H9 (cell line): Measurements from ENCODE around the gene RGS16. TPM values are rescaled to one million over a fixed set of nuclear protein-coding genes. Genes with fewer than 3 reads are reported as not detected.

Experiments used
- DNase-seq: peaks from one replicate; pipeline ENCODE4 v3.0.0-alpha.2; 2017
- H2AFZ ChIP-seq: one replicate; pipeline ENCODE4 v1.6.1; 2013; ENCODE audit warnings: mild to moderate bottlenecking, low read length, control low read depth, moderate library complexity
- H2AK5ac ChIP-seq: 2 replicates; pipeline ENCODE4 v1.6.1; 2013; ENCODE audit warnings: low read length, control low read depth, mixed read lengths; ENCODE audit not compliant: insufficient read length
- H2BK120ac ChIP-seq: one replicate; pipeline ENCODE4 v1.6.1; 2013; ENCODE audit warnings: low read depth, mild to moderate bottlenecking, low read length, control low read depth, inconsistent platforms; ENCODE audit not compliant: poor library complexity, severe bottlenecking
- H2BK12ac ChIP-seq: 2 replicates; pipeline ENCODE4 v1.6.1; 2013; ENCODE audit warnings: low read length, control low read depth, mixed read lengths, low read depth; ENCODE audit not compliant: insufficient read length
- H2BK15ac ChIP-seq: 2 replicates; pipeline ENCODE4 v1.6.1; 2013; ENCODE audit warnings: low read depth, low read length, control low read depth
- H2BK20ac ChIP-seq: one replicate; pipeline ENCODE4 v1.6.1; 2013; ENCODE audit warnings: low read depth, mild to moderate bottlenecking, low read length, control low read depth, inconsistent platforms; ENCODE audit not compliant: poor library complexity, severe bottlenecking
- H2BK5ac ChIP-seq: 2 replicates; pipeline ENCODE4 v1.6.1; 2013; ENCODE audit warnings: low read length, control low read depth, mixed read lengths; ENCODE audit not compliant: insufficient read length
- H3K14ac ChIP-seq: 2 replicates; pipeline ENCODE4 v1.6.1; 2013; ENCODE audit warnings: low read length, control low read depth; ENCODE audit not compliant: insufficient read depth
- H3K18ac ChIP-seq: 2 replicates; pipeline ENCODE4 v1.6.1; 2013; ENCODE audit warnings: low read depth, mild to moderate bottlenecking, mixed read lengths, low read length, control low read depth; ENCODE audit not compliant: insufficient read length
- H3K23ac ChIP-seq: 2 replicates; pipeline ENCODE4 v1.6.1; 2013; ENCODE audit warnings: low read length, control low read depth, mixed read lengths, low read depth; ENCODE audit not compliant: insufficient read length
- H3K23me2 ChIP-seq: 2 replicates; pipeline ENCODE4 v1.6.1; 2013; ENCODE audit warnings: low read depth, mild to moderate bottlenecking, mixed read lengths, low read length, control low read depth; ENCODE audit not compliant: insufficient read length, poor library complexity, severe bottlenecking
- H3K27ac ChIP-seq: 2 replicates; pipeline ENCODE4 v1.5.1; 2013; ENCODE audit warnings: low read length, control low read depth, mixed read lengths, low read depth; ENCODE audit not compliant: insufficient read length
- H3K27me3 ChIP-seq: 2 replicates; pipeline ENCODE4 v1.6.1; 2013; ENCODE audit warnings: low read length, control low read depth, inconsistent platforms; ENCODE audit not compliant: insufficient read depth
- H3K4ac ChIP-seq: 2 replicates; pipeline ENCODE4 v1.6.1; 2013; ENCODE audit warnings: low read depth, mild to moderate bottlenecking, control low read depth, inconsistent platforms, low read length, moderate library complexity
- H3K4me1 ChIP-seq: 2 replicates; pipeline ENCODE4 v1.6.1; 2013; ENCODE audit warnings: low read length, control low read depth, inconsistent platforms; ENCODE audit not compliant: insufficient read depth
- H3K4me2 ChIP-seq: 2 replicates; pipeline ENCODE4 v1.6.1; 2013; ENCODE audit warnings: low read length, control low read depth, mixed read lengths; ENCODE audit not compliant: insufficient read length, insufficient read depth
- H3K56ac ChIP-seq: 2 replicates; pipeline ENCODE4 v1.6.1; 2013; ENCODE audit warnings: low read depth, mild to moderate bottlenecking, mixed read lengths, low read length, control low read depth; ENCODE audit not compliant: insufficient read length
- H3K79me1 ChIP-seq: 2 replicates; pipeline ENCODE4 v1.6.1; 2013; ENCODE audit warnings: low read depth, mild to moderate bottlenecking, moderate library complexity, low read length, control low read depth, inconsistent platforms; ENCODE audit not compliant: insufficient read depth, poor library complexity, severe bottlenecking
- H3K79me2 ChIP-seq: 2 replicates; pipeline ENCODE4 v1.6.1; 2013; ENCODE audit warnings: low read length, control low read depth, inconsistent platforms; ENCODE audit not compliant: insufficient read depth
- H3K9ac ChIP-seq: 2 replicates; pipeline ENCODE4 v1.6.1; 2013; ENCODE audit warnings: low read length, control low read depth, mixed read lengths; ENCODE audit not compliant: insufficient read length; ENCODE audit errors: extremely low read depth
- H3K9me3 ChIP-seq: one replicate; pipeline ENCODE4 v1.6.1; 2013; ENCODE audit warnings: low read depth, low read length, inconsistent platforms; ENCODE audit not compliant: control insufficient read depth
- H3T11ph ChIP-seq: one replicate; pipeline ENCODE4 v1.6.1; 2013; ENCODE audit warnings: mild to moderate bottlenecking, low read length, control low read depth, inconsistent platforms
- H4K20me1 ChIP-seq: one replicate; pipeline ENCODE4 v1.6.1; 2013; ENCODE audit not compliant: control insufficient read depth, insufficient read length, insufficient read depth
- H4K5ac ChIP-seq: 2 replicates; pipeline ENCODE4 v1.6.1; 2013; ENCODE audit warnings: low read depth, mild to moderate bottlenecking, mixed read lengths, low read length, control low read depth; ENCODE audit not compliant: insufficient read length
- H4K8ac ChIP-seq: replicated peaks from 2 replicates; pipeline ENCODE4 v1.6.1; 2013; ENCODE audit warnings: low read length, control low read depth, mixed read lengths, low read depth; ENCODE audit not compliant: insufficient read length
- H4K91ac ChIP-seq: 2 replicates; pipeline ENCODE4 v1.6.1; 2013; ENCODE audit warnings: low read depth, mild to moderate bottlenecking, moderate library complexity, mixed read lengths, low read length, control low read depth; ENCODE audit not compliant: insufficient read length
- H3K27ac Mint-ChIP-seq, 3 experiments: 2 replicates in 2 of 3; 3 replicates in 1 of 3; pipeline ENCODE4 v1.8.0; 2020 to 2021; ENCODE audit warnings: mixed read lengths in 3 of 3, mild to moderate bottlenecking in 1 of 3, moderate library complexity in 1 of 3
- H3K27me3 Mint-ChIP-seq: 2 replicates; pipeline ENCODE4 v1.8.0; 2021; ENCODE audit warnings: low read depth, mild to moderate bottlenecking, moderate library complexity, mixed read lengths
- H3K36me3 Mint-ChIP-seq, 3 experiments: 2 replicates in 2 of 3; 3 replicates in 1 of 3; pipeline ENCODE4 v1.8.0; 2020 to 2021; ENCODE audit warnings: low read depth in 3 of 3, mixed read lengths in 3 of 3; ENCODE audit not compliant: insufficient read depth in 1 of 3
- H3K4me1 Mint-ChIP-seq, 2 experiments: 2 replicates each; pipeline ENCODE4 v1.8.0; 2020; ENCODE audit warnings: mixed read lengths in 2 of 2
- H3K4me3 Mint-ChIP-seq, 2 experiments: 2 replicates in 1 of 2; 3 replicates in 1 of 2; pipeline ENCODE4 v1.8.0; 2020 to 2021; ENCODE audit warnings: mild to moderate bottlenecking in 2 of 2, mixed read lengths in 2 of 2, moderate library complexity in 1 of 2
- H3K9me3 Mint-ChIP-seq, 2 experiments: 2 replicates in 1 of 2; 3 replicates in 1 of 2; pipeline ENCODE4 v1.8.0; 2020; ENCODE audit warnings: mild to moderate bottlenecking in 2 of 2, mixed read lengths in 2 of 2, moderate library complexity in 1 of 2
- CTCF ChIP-seq: fragments of 200-600 bp; sonication (generic); conservative IDR thresholded peaks from 3 replicates; pipeline ENCODE4 v1.8.0; 2021; ENCODE audit warnings: antibody characterized with exemption, mild to moderate bottlenecking
- WGBS: extraction: QIAGEN DNeasy Blood & Tissue Kit; methylation state at CpG from one replicate; pipeline ENCODE4 v1.1.7; 2013; ENCODE audit warnings: missing lambda C conversion rate, low lambda C conversion rate, mixed read lengths; ENCODE audit not compliant: insufficient read length; ENCODE audit errors: extremely low coverage; 5-methylcytosine and 5-hydroxymethylcytosine counted together
- long read RNA-seq: library from polyadenylated mRNA; unstranded; transcript quantifications from one replicate; pipeline ENCODE4 v2.0.0, GENCODE V29; 2020
- total RNA-seq: library from RNA; stranded (reverse); gene quantifications from 2 replicates; pipeline ENCODE4 v1.2.1, GENCODE V29; 2021

Gene RGS16, protein sequence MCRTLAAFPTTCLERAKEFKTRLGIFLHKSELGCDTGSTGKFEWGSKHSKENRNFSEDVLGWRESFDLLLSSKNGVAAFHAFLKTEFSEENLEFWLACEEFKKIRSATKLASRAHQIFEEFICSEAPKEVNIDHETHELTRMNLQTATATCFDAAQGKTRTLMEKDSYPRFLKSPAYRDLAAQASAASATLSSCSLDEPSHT
- total RNA-seq, result 6.8 and 6.9 TPM in 2 replicates
- long read RNA-seq, transcript RGS16-201 (5 exons, 2,427 nt), result major isoform, 25 of 34 reads
- long read RNA-seq, partial matches to known transcripts, result 4 of 34 reads
- long read RNA-seq, other reads (novel, unspliced or antisense), result 5 of 34 reads

DNA sequence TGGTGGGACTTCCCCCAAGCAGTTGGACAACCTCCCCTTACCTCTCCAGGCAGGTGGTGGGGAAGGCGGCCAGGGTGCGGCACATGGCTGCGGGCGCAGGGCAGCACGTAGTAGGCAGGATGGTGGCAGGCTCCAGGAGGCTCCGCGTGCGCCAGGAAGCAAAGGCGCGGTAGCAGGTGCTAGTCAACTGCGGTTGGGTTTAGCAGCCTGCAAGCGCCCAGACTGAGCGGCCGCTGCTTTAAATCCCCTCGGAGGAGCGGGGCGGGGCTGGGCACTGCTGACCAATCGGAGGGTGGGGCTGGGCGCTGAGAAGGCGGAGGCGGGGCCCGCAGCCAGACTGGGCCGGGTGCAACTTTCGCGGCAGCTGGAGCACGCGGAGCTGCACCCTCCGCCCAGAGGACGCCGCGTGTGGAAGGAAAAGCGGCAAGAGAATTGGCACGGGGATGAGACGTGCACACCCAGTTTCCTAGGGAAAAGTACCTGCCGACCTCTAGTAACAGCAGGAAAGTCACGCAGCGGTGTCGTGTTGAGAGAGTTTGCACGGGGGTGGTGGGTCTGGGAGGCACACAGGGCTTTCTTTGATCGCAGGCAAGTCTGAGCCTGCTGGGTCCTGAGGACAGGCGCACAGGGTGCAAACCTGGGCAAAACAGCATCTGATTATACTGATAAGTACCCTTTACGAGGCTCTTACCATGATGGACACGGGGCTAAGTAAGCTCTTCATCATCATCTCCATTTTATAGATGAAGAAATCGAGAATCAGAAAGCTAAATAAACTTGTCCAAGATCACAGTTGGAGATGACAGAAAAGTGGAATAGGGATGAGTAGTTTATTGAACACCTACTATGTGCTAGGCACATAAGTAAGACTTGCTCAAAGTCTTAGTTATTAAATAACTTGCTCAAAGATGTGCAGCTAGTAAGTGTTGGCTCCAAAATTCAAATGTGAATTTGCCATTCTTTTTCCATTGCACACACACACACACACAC, at the start of gene RGS16:
TSS of gene RGS16 (minus strand) at position 215 of the 990 bp plus-strand sequence. CDS start at position 85, 130 bp downstream.
- Histone ChIP-seq H3T11ph (no peak within 1 kb of the TSS), H3K23me2 (peaks cover 3% of the 10 kb centered on the region), H3K79me1 (no peaks in the 10 kb centered on the region), H2BK15ac (no peak within 1 kb of the TSS), H3K79me2 (0 out of 2 replicates have a peak, but pooled peaks cover 2% of the 10 kb centered on the region), H3K27me3 (peaks cover 9% of the 10 kb centered on the region; the same call in 1 of the 2 replicates), H3K14ac (0 out of 2 replicates have a peak within 1 kb of the TSS, but pooled peaks have one; percentile 56), H3K9me3 (no peaks in the 10 kb centered on the region), H2AK5ac (no peak within 1 kb of the TSS), H4K20me1 (no peaks in the 10 kb centered on the region), H2AFZ (no peak within 1 kb of the TSS), H2BK5ac (no peak within 1 kb of the TSS), H4K8ac (no peak within 1 kb of the TSS), H3K23ac (no peak within 1 kb of the TSS), H2BK12ac (no peak within 1 kb of the TSS), H3K4me1 (peaks cover 2% of the 10 kb centered on the region), H3K4me2 (peak within 1 kb of the TSS; percentile 69), H2BK120ac (no peak within 1 kb of the TSS), H4K91ac (no peak within 1 kb of the TSS), H4K5ac (no peak within 1 kb of the TSS), H3K4ac (no peak within 1 kb of the TSS), H2BK20ac (no peak within 1 kb of the TSS), H3K27ac (no peak within 1 kb of the TSS), H3K18ac (peak within 1 kb of the TSS; percentile 8), H3K9ac (no peak within 1 kb of the TSS), H3K56ac (no peak within 1 kb of the TSS)
- WGBS, result no CpG with 5 or more reads among the region's 44 CpGs
- Mint-ChIP-seq H3K9me3 (peaks cover 0 to 2% of the 10 kb centered on the region in 2 experiments; a peak in 1 of 5 replicates), H3K27me3 (peaks cover 42% of the 10 kb centered on the region), H3K36me3 (peaks cover 0 to 8% (median 2%) of the 10 kb centered on the region in 3 experiments; a peak in 5 of 7 replicates), H3K27ac (no peak within 1 kb of the TSS; a peak in 1 of 7 replicates), H3K4me1 (peaks cover 3 to 9% of the 10 kb centered on the region in 2 experiments; a peak in 3 of 4 replicates), H3K4me3 (peak within 1 kb of the TSS in 1 of 2 experiments; percentile 57; a peak in 3 of 5 replicates)
- TF ChIP-seq CTCF, result no peak
- DNase-seq, result peak; percentile 96
